Activated CD4-positive, alpha-beta T cell treated with anti-CD3 and anti-CD28 coated beads, Interleukin-2, Interleukin-4, amounts not matched to agents 100 ng/mL and 50 ng/mL, durations not matched to agents 16 hours and 8 hours (primary cell): ENCODE measurements around the gene VPS33A.
"Not testable (repeated sequence)": the region's sequence is repeated elsewhere in the genome, so short reads cannot be mapped to it uniquely, and the experiment has no call there.

Source experiments
- DNase-seq: peaks from one replicate; pipeline ENCODE4 v3.0.0-alpha.2; 2020; ENCODE audit warnings: low spot score

VPS33A gene

GRCh38 chr12:122266230-122266901, at the start of gene VPS33A:
Gene VPS33A (minus strand): TSS chr12:122266494. CDS start chr12:122266408, 86 bp downstream.
- DNase-seq: peak; percentile 97

GRCh38 chr12:122312926-122313325, 46.6 kb upstream of the VPS33A start:
- no peak for DNase-seq

- no peak for DNase-seq
Observed at GRCh38 chr12:122311696-122312095, 45.4 kb upstream of the VPS33A start.

- no peak for DNase-seq
Observed at GRCh38 chr12:122310626-122311333, 44.5 kb upstream of the VPS33A start.

- DNase-seq: no peak
Observed at GRCh38 chr12:122309564-122310121, 43.3 kb upstream of the VPS33A start.

- DNase-seq: no peak
Observed at GRCh38 chr12:122308811-122309210, 42.5 kb upstream of the VPS33A start.

- no peak for DNase-seq
Observed at GRCh38 chr12:122306407-122306806, 40.1 kb upstream of the VPS33A start.

GRCh38 chr12:122304924-122305323, 38.6 kb upstream of the VPS33A start:
- DNase-seq: no peak

- DNase-seq: no peak
Observed at GRCh38 chr12:122303068-122303467, 36.8 kb upstream of the VPS33A start.

GRCh38 chr12:122298071-122298748, 31.9 kb upstream of the VPS33A start:
- DNase-seq: no peak

GRCh38 chr12:122297494-122297893, 31.2 kb upstream of the VPS33A start:
- no peak for DNase-seq

- no peak for DNase-seq
Observed at GRCh38 chr12:122295877-122296276, 29.6 kb upstream of the VPS33A start.

GRCh38 chr12:122293081-122293480, 26.8 kb upstream of the VPS33A start:
- peak; percentile 43 for DNase-seq

- DNase-seq: no peak
Observed at GRCh38 chr12:122291431-122291830, 25.1 kb upstream of the VPS33A start.

GRCh38 chr12:122283680-122284079, 17.4 kb upstream of the VPS33A start:
- no peak for DNase-seq

- no peak for DNase-seq
Observed at GRCh38 chr12:122282061-122282460, 15.8 kb upstream of the VPS33A start.

- DNase-seq: no peak
Observed at GRCh38 chr12:122276242-122276641, 9.9 kb upstream of the VPS33A start.

- DNase-seq: no peak
Observed at GRCh38 chr12:122275459-122275858, 9.2 kb upstream of the VPS33A start.

GRCh38 chr12:122265886-122266229, 436 bp downstream of the VPS33A start:
- peak; percentile 22 for DNase-seq

GRCh38 chr12:122265476-122265875, 818 bp downstream of the VPS33A start:
- DNase-seq: no peak

GRCh38 chr12:122260735-122261134, 5.6 kb downstream of the VPS33A start:
- not testable (repeated sequence) for DNase-seq

- DNase-seq: not testable (repeated sequence)
Observed at GRCh38 chr12:122258939-122259338, 7.4 kb downstream of the VPS33A start.

- not testable (repeated sequence) for DNase-seq
Observed at GRCh38 chr12:122258462-122258861, 7.8 kb downstream of the VPS33A start.
